Measurements from ENCODE around the gene ADGRB3. TPM values are rescaled to one million over a fixed set of nuclear protein-coding genes. Genes with fewer than 3 reads are reported as not detected.

ADGRB3 gene
- polyA plus RNA-seq, 1 experiment, result not detected

- DNase-seq (ENCODE audit: low read depth, low spot score), result no peak
- Histone ChIP-seq H3K27me3 (ENCODE audit: control insufficient read depth, insufficient read depth, low read length) (no peaks in the 10 kb centered on the region), H3K27ac (ENCODE audit: low read depth, low read length) (no peak overlapping the region), H3K4me3 (ENCODE audit: low read depth, low read length) (no peak overlapping the region), H3K9me3 (ENCODE audit: control insufficient read depth, insufficient read depth, low read length) (no peaks in the 10 kb centered on the region)
- no peak for TF ChIP-seq CTCF (IDR thresholded peaks at IDR 0.05; ENCODE audit: low read depth, low read length)
- POLR2A ChIA-PET, result no interaction called here
- CTCF ChIA-PET, result no interaction called here
Measured at GRCh38 chr6:68695838-68696237, 60.8 kb downstream of the ADGRB3 start.

- POLR2A ChIA-PET, result no interaction called here
- no peaks in the 10 kb centered on the region for H3K27me3 ChIP-seq (ENCODE audit: control insufficient read depth, insufficient read depth, low read length)
- CTCF ChIA-PET, result no interaction called here
- no peak for DNase-seq (ENCODE audit: low read depth, low spot score)
- H3K27ac ChIP-seq (ENCODE audit: low read depth, low read length), result no peak overlapping the region
- no peaks in the 10 kb centered on the region for H3K9me3 ChIP-seq (ENCODE audit: control insufficient read depth, insufficient read depth, low read length)
- TF ChIP-seq CTCF (IDR thresholded peaks at IDR 0.05; ENCODE audit: low read depth, low read length), result no peak
- H3K4me3 ChIP-seq (ENCODE audit: low read depth, low read length), result no peak overlapping the region
Measured at GRCh38 chr6:68697394-68697793, 62.3 kb downstream of the ADGRB3 start.

GRCh38 chr6:68701159-68701558, 66.1 kb downstream of the ADGRB3 start:
- H3K9me3 ChIP-seq (ENCODE audit: control insufficient read depth, insufficient read depth, low read length), result no peaks in the 10 kb centered on the region
- CTCF ChIA-PET, result no interaction called here
- no peak for TF ChIP-seq CTCF (IDR thresholded peaks at IDR 0.05; ENCODE audit: low read depth, low read length)
- no peak for DNase-seq (ENCODE audit: low read depth, low spot score)
- H3K4me3 ChIP-seq (ENCODE audit: low read depth, low read length), result no peak overlapping the region
- H3K27me3 ChIP-seq (ENCODE audit: control insufficient read depth, insufficient read depth, low read length), result no peaks in the 10 kb centered on the region
- H3K27ac ChIP-seq (ENCODE audit: low read depth, low read length), result no peak overlapping the region
- POLR2A ChIA-PET, result no interaction called here

GRCh38 chr6:68704485-68704884, 69.4 kb downstream of the ADGRB3 start:
- DNase-seq (ENCODE audit: low read depth, low spot score), result no peak
- Histone ChIP-seq H3K27me3 (ENCODE audit: control insufficient read depth, insufficient read depth, low read length) (no peaks in the 10 kb centered on the region), H3K9me3 (ENCODE audit: control insufficient read depth, insufficient read depth, low read length) (no peaks in the 10 kb centered on the region), H3K27ac (ENCODE audit: low read depth, low read length) (no peak overlapping the region), H3K4me3 (ENCODE audit: low read depth, low read length) (no peak overlapping the region)
- ChIA-PET POLR2A (no interaction called here), CTCF (interaction anchor here (0.7 kb wide), 1 partner anchor 67 kb away, joined by 3 read pairs; no protein-coding TSS in a partner anchor)
- no peak for TF ChIP-seq CTCF (IDR thresholded peaks at IDR 0.05; ENCODE audit: low read depth, low read length)

- Histone ChIP-seq H3K27me3 (ENCODE audit: control insufficient read depth, insufficient read depth, low read length) (no peaks in the 10 kb centered on the region), H3K9me3 (ENCODE audit: control insufficient read depth, insufficient read depth, low read length) (no peaks in the 10 kb centered on the region), H3K4me3 (ENCODE audit: low read depth, low read length) (no peak overlapping the region), H3K27ac (ENCODE audit: low read depth, low read length) (no peak overlapping the region)
- ChIA-PET POLR2A (no interaction called here), CTCF (no interaction called here)
- no peak for TF ChIP-seq CTCF (IDR thresholded peaks at IDR 0.05; ENCODE audit: low read depth, low read length)
- DNase-seq (ENCODE audit: low read depth, low spot score), result no peak
Measured at GRCh38 chr6:68709091-68709490, 74.0 kb downstream of the ADGRB3 start.
